Activated CD4-positive, alpha-beta T cell treated with anti-CD3 and anti-CD28 coated beads, Interleukin-2, Interleukin-6, amounts not matched to agents 100 ng/mL and 50 ng/mL, durations not matched to agents 16 hours and 8 hours (primary cell): ENCODE measurements around the gene ZHX3.
A peak's percentile ranks its signal among the peaks of the same experiment; 100 is the strongest.

ENCODE experiments used
- DNase-seq: peaks from one replicate; pipeline ENCODE4 v3.0.0-alpha.2; 2020

ZHX3 gene

DNA sequence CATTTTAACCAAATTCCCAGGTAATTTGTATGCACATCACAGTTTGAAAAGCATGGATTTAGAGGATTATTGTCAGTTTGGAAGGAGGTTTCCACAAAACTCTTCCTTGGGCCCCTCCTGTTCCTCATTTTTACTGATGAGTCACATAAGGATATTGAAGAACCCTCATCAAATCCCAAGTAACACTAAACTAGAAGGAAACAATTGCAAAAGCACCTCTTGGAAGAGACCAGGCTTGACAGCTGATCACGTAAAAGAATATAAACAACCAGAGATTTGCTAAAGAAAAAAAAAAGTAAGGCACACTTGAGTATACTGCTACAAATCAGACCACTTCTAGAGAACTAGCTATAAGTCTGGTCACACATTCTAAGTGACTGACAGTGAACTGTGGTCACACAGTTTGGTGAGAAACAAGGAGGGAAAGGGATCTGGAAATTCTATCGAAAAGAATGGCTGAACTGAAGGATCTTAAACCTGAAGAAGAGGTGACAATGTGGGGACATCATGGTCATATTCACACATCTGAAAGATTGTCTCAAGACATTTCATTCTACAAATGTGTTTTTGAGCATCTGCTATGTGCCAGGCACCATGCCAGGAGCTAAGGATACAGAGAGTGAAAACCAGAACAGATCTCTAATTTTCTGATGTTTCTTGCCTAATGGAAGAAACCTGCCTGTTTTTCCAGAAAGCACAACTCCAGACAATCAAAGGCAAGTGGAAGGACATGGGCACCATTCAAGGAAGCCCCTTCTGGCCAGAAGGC, 24.1 kb downstream of the ZHX3 start:
- no peak for DNase-seq

DNA sequence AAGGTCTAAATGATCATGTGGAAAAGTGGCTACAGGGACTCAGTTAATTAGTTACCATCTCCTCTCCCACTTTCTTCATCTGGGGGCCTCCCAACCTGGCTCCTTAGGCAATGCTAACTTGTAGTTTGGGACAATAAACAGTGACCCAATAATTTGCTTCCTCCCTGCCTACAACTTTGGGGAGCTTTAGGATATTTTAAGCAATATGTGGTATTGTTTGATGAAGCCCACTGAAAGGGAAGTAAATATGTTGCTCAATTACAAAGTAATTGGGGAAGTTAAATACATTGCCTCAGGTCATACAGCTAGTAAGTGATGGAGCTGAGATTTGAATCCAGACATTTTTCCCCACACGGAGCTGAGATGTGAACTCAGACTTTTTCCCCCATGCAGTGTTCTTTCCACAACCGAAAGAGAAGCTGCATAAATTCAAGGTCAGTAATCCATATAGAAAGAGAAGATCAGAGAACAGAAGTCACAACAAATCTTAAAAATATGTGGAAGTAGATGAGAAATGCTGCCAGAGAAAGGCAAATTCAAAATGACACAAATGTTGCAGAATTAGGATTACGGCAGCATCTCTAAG, 26.6 kb downstream of the ZHX3 start:
- no peak for DNase-seq

DNA sequence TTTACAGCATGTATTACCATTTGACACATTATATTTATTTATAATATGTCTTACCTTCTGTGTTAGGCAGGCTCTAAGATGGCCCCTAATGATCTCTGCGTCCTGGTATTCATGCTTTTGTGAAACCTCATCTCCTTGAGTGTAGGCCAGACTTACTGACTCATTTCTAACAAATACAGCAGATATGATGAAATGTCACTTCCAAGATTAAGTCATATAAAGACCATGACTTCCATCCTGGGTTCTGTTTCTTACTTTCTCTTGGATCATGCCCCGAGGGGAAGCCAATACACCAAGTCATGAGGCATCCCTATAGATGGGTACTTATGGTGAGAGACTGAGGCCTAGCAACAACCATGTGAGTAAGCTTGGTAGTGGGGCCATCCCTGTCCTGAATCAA, 30.2 kb downstream of the ZHX3 start:
- DNase-seq = peak; percentile 14

DNA sequence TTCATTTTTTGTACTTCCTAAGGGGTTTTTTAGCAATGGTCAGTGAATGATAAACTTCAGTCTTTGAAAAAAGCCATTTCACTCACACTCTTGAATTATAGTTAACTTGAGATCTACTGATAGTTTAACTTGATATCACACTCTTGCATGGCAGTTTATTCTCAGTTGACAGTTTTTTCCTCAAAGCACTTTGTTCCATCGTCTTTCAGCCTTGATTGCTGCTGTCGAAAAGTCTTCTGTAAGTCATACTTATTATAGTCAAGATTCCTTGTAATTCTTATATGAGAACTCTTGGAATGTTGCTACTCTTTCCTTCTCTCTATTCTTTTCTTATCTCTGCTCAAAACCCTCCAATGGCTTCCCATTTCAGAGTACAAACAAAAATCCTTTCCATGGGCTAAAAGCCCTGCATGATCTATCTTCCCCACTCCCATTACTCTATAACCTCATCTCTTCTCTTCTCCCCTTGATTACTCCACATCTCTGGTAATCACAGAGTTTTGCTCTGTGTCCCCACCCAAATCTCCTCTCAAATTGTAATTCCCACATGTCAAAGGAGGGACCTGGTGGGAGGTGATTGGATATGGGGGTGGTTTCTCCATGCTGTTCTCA, 31.2 kb downstream of the ZHX3 start:
- no peak for DNase-seq

DNA sequence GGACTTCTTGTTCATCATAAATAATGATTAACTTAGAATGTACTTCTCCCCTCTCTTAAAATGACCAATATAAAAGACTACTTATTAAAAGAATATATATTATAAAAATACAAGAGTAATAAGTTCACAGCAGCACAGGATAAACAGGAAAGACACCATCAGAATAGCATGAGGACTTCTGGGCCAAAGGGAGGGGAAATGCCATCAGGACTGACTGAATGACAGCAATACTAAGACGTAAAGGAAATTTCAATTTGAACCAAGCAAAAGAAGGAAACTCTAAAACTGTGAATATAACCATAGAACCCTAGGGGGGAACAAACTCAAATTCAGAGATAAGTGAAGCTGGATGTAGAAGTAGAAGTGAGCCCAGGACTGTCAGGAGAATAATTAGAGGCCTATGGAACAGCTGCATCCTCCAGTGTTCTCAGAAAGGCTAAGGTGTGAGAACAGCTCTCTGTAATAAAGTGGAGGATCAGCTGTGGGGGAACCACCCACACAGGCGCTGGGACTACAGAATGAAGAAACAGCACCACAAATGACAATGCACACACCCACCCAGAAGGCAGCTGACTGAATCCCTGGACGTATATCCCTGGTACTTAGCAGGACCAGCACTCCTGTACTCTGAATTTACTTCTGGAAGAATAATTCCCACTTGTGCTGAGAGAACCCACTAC, 37.8 kb downstream of the ZHX3 start:
- DNase-seq = no peak

DNA sequence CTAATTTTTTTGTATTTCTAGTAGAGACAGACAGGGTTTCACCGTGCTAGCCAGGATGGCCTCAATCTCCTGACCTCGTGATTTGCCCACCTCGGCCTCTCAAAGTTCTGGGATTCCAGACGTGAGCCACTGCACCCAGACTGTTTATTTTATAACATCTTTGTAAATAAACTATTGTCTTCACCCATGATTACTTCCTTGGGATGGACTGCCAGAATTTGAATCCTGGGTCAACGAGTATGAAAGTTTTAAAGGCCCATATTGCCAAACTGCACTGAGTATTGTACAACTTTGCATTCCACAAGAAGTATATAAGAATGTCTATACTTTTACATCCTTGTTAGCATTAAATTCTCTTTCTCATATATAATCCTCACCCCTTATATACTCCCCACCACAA, 38.6 kb downstream of the ZHX3 start:
- no peak for DNase-seq

DNA sequence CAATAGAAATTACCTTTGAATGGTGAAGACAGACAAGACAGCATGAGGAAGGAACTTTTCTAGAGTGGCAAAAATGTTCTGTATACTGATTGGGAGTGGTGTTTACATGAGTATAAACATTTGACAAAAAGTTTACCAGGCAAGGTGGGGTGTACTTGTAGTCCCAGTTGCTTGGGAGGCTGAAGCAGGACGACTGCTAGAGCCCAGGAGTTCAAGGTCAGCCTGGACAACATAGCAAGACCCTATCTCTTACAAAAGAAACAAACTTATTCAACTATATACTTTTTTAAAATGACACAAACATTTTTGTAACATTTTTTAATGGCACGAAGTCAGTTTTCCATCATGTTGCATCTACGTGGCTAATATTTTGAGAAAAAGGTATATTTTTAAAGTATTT, 40.5 kb downstream of the ZHX3 start:
- no peak for DNase-seq

DNA sequence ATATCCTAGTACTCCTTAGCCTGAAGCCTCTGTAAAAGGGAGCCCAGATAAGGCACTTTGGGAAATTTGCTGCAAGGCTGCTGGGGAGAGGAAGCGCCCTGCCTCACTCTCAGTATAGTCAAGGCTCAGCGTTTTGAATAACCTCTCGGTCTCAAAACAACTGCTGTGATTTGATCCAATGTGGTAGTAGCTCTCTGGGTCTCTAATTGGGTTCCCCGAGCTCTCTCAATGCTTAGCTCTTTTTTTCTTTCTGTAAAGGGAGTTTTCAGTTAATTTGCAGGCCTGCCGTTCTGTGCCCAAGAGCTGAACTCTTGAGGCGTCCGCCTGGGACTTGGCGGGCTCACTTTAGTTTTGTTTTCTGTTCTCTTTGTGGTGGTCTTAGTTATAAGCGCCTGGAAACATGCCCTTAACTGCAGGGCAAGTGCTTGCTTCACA, 41.2 kb downstream of the ZHX3 start:
- DNase-seq = no peak

DNA sequence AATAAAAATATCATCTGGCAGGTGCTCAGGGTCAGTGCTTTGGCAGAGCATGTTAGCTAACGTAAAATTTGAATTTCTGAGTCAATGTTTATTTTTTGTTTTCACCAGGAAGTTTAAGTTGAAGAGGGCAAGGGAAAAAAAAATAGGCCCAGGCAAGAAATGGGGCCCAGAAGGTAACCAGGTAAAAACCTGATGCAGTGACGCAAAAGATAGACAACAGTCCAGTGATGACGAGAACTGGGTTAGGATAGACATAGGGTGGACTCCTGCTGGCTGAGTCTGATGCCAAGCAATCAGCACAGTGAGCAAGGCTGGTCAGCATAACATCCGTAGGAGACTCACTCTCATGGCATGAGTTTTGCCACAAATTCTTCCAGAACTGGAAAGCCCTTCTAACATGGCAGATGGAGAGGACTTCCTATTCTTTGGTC, 42.2 kb downstream of the ZHX3 start:
- no peak for DNase-seq

DNA sequence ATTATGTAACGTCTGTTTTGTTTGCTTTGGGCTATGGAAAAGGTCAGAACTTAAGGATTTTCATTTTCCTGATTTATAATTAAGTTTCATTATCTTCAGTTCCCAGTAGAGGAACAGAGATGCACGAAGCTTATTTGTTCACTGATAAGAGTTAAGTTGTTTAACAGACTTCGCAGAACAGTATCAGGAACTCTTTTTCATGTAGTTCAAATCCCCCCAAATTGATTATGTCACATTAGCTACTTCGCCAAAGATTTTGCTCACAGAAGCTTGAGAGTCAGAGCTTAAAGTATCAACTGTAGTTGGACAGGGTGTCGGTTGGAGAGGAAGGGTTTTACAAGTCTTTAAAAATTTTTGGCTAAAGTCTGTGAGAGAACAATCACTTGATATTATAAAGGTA, 43.4 kb downstream of the ZHX3 start:
- no peak for DNase-seq

DNA sequence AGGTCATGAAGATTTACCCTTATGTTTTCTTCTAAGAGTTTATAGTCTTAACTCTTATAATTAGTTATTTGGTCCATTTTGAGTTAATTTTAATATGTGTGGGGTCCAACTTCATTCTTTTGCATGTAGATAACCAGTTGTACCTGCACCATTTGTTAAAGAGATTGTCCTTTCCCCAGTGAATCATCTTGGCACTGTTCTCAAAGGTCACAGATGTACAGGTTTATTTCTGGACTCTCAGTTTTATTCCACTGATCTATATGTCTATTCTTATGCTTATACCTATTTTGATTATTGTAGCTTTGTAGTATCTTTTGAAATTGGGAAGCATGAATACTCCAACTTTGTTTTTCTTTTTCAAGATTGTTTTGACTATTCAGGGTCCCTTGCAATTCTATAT, 44.1 kb downstream of the ZHX3 start:
- no peak for DNase-seq

DNA sequence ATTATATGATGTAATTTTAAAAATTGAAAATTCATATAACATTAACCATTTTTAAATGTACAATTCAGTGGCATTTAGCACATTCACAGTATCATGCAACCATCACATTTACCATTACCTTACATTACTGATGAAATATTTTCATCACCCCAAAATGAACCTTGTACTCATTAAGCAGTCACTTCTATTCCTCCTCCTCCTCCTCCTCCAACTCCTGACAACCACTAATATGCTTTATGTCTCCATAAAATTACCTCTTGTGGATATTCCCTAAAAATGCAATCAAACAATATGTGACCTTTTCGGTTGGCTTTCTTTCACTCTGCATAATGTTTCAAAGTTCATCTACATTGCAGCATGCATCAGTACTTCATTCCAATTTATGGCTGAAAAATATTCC, 45.2 kb downstream of the ZHX3 start:
- DNase-seq = no peak

DNA sequence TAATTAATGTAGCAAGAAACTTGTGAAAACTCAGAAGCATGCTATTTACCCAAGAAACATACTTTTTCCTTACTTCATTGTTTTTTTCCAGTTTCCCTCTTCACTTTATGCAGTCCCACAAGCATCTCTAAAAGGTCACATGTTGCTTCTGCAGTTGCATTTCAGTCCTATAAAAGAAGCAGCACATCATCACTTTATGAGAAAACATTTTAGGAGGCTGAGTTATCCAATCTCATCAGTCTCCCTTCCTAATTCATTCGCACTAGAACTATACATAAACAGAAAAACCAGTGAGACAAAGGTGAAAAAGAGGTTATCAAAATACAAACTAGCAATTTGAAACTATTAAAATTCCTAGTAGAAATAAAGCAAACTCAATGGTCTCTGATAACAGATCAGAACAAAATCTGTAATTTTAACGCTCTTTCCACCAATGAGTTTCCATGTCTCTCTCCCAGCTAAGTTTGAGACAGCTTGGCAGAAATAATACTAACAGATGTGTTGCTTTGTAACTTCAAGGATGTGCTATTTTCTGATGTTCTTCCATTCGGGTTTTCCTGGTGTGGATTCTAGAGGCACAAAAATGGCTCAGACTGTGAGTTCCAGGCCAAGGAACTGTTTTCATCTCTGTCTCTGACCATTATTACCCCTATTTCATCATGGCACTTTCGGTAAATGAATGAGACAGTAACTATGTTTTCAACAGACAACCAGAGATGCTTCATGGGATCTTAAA, 48.4 kb downstream of the ZHX3 start:
- no peak for DNase-seq

DNA sequence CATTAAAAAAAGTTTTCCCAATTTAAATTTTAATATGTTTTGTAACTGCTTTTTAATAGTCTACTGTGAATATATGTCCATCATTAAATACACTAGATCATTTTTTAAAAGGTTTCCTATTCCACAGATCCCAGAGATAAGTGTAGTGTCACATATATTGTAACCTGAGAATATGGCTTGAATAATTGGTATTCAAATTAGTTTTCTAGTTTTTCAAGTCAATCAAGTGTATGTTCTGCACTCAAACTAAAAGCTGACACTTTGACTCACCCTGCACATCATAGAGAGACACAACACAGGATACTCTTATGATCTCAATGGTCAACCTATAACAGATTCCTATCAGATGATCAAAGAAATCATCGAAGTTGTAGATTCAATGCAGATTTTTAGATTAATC, 49.1 kb downstream of the ZHX3 start:
- DNase-seq = no peak

DNA sequence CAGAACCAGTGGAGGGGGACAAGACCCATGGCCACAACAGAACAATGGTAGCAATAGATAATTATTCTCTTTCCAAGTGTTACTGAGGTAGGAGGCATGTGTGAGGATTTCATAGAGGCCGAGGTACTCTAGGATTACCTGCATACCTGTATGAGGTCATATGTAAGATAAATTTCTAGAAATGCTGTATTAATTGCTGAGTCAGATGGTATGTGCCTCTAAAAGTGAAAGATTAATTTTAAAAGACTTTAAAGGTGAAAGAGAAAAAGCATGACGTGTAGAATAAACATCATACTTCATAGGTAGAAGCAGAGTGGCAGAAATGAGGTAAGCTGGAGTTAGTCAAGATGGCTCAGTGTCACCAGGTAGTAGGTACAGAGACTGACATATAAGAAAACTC, 51.6 kb downstream of the ZHX3 start:
- no peak for DNase-seq

DNA sequence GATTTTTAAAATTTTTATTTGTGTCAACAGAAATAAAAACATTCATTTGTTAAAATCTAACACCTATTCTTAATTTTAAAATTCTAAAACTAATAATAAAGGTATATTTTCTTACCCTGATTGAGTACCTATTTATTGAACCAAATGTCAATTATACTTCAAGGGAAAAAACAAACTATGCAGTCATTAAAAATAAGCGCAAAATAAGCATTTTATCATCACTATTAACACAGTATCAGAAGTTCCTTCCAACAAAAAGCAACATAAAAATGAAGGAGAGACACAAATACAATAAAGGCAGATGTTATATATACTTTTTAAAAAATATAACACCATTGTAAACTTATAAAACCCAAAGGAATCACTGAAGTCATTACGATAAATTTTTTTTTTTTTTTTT, 52.7 kb downstream of the ZHX3 start:
- no peak for DNase-seq

DNA sequence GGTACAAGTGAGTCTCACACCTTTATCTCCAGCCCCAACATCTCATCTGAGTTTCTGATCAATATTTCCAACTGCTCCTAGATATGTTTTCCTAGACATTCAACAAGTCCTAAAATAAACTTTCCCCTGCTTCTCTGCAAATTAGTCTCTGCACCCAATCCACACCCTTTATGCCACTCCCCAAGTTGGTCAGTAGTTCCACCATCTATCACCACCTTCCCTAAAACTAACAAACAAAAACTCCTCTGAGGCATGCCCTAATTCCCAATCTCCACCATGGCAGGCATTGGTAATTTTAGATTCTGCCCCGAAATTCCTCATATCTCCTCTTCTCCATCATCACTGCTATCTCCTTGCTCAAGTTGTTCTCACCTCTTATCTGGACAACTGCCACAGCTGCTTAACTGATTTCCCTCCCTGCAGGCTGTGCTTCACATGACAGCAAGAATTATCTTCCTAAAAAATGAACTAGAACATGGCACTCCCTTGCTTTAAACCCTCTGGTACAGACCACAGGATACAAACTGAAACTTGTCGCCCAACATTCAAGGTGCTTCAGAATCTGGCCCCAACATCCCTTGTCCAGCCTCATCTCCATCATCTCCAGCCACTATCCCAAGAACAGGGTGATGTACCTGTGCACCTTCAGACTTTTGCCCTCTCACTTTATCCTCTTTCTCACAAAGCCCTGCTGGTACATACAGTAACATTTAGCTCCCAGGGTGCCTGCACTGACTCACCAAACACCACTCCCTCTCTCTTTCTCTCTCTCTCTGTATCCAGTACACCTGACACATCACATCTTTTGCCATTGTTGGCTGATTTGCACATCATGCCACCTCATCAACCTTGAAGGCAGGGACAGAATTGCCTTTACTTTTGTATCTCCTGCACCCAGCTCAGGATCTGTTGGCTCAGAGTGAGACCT, 55.5 kb downstream of the ZHX3 start:
- no peak for DNase-seq

DNA sequence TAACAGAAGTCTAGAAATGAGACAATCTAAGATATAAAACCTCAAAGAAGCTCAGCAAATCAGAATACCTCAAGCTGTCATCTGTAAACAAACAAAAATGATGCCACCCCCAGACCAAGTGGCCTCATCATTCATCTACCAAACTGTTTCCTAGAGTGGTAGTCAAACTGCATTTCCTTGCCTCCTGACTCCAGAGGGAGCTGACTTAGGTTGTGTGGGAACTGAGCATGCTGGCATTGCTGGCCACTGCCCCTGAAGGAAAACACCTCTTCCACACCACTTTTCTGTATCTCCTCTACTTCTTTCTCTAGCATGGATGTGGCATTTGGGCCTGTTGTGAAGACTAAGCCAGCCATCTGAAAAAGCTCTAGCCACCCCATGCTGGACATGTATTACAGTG, 56.3 kb downstream of the ZHX3 start:
- DNase-seq = no peak

DNA sequence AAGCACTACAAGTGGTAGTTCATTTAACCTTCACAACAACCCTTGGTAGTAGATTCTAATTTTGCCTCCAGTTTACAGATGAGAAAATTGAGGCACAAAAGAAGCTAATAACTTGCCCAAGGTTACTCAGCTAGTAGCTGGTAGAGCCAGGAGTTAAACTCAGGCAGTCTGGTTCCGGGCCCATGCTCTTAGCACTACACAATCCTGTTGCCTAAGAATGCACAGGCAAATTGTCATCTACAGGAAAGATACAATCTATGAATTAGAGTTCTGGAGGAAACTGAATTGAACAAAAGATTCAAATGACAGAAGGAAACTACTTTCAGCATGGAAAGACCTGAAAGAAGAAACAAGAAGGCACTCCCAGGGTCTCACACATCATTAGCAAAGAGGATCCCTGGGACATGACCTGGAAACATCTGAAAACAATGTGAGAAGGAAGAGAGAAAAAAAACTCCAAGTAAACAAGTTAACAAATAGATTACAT, 56.8 kb downstream of the ZHX3 start:
- no peak for DNase-seq

DNA sequence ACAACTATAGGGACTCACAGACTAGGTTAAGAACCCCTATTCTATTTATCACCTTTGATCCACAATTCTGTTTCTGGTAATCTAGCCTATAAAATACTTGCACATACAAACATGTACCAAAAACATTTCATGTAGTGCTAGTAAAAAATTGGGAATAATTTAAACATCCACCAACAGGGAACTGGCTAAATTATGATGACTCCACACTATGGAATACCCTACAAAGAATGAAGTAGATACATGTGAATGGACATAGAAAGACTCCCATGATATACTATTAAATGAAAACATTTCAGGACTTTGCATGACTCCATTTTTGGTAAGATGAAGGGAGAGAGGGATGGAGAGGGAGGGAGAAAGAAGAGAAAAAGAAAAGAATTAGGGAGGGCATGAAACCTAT, 58.2 kb downstream of the ZHX3 start:
- no peak for DNase-seq

DNA sequence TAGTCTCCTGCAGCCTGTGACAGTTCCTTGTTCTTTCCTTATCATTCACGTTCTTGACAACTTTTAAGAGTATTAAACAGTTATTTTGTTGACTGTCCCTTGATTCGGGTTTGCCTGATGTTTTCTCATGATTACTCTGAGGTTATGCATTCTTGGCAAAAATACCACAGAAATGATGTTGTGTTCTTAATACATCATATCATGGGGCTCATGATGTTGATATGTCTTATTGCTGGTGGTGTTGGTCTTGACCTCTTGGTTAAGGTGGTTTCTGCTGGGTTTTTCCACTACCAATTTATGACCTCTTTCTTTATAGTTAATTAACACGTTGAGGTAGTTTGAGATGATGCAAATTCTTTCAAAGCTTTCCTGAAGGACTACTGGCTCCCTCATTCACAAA, 59.1 kb downstream of the ZHX3 start:
- DNase-seq = no peak

DNA sequence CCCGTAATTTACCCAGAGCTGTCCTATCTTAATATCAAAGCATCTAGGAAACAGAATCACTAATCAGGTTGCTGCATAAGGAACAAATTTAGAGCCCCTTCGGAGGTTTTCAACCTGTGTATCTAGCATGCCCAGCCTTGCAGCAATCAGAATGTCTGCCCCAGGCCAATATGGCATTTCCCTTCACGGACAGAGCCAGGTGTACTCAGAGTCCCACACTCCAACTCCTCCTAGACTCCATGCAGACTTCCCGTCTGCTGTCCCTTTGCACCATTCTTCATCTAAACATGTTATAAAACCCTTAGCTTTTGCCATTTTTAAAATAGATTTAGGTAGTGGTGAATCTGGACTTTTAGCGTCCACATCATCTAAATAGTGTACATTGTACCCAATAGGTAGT, 61.0 kb downstream of the ZHX3 start:
- DNase-seq = no peak
